ENCODE data around the gene MYO18B.

The MYO18B gene

DNA sequence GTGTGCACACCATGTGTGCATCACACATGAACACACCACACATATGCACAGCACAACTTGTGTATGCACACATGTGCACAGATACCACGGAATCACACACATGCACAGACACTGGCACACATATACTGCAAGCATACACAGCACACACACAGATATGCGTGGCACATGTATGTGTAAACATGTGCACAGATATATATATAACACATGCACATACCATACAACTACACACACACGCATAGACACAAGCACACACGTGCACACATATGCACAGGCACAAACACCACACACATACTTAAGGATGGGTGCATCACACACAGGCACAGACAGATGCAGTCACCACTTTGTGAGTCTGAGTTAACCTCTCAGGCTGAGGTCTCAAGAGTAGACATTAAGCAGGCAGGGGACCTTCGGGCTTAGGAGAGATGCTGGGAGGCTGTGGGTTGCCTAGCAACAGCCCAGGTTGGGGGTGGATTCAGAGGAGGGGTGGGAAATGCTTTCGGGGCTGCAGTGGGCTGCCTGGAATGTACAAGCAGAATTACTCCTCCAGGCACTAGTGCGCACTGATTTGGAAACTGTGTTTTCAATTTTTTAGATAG is 82.9 kb downstream of the MYO18B start:
- no peak overlapping the region for H2BK5ac ChIP-seq (ENCODE audit: low read length)
- H4K8ac ChIP-seq (ENCODE audit: low read depth, low read length), result no peak overlapping the region
- H3K9me3 ChIP-seq (replicated peaks in 1 of 2; ENCODE audit: control insufficient read depth in 2 of 2, insufficient read depth in 1 of 2, low read depth in 1 of 2, low read length in 2 of 2), result peaks cover 0 to 6% of the 10 kb centered on the region in 2 donors
- no peak overlapping the region for H3K4me3 ChIP-seq (ENCODE audit: low read length in 2 of 2)
- H3K4ac ChIP-seq (ENCODE audit: low read length), result no peak overlapping the region
- H3K4me1 ChIP-seq (ENCODE audit: control insufficient read depth in 2 of 2, insufficient read depth in 1 of 2, low read depth in 1 of 2, low read length in 2 of 2), result peaks cover 3 to 9% of the 10 kb centered on the region in 2 donors
- peak; percentile 64 for DNase-seq (ENCODE audit: low spot score)
- no peak overlapping the region for H4K91ac ChIP-seq (ENCODE audit: low read depth, low read length, poor library complexity)
- no peak overlapping the region for H3K23ac ChIP-seq (ENCODE audit: low read depth, low read length, poor library complexity)
- no peak overlapping the region for H2BK120ac ChIP-seq (ENCODE audit: low read depth, low read length)
- no peak overlapping the region for H3K4me2 ChIP-seq (ENCODE audit: insufficient read depth, low read length, poor library complexity, severe bottlenecking)
- no peak overlapping the region for H2AK5ac ChIP-seq (ENCODE audit: low read depth, low read length)
- no peak overlapping the region for H2AFZ ChIP-seq (ENCODE audit: low read length)
- no peak overlapping the region for H3K14ac ChIP-seq (ENCODE audit: low read length)
- H3K9ac ChIP-seq (ENCODE audit: low read depth, low read length, poor library complexity), result no peak overlapping the region
- H3K18ac ChIP-seq (ENCODE audit: low read length), result no peak overlapping the region
- H3K79me1 ChIP-seq (ENCODE audit: low read depth, low read length), result no peaks in the 10 kb centered on the region
- H3K27me3 ChIP-seq (ENCODE audit: control insufficient read depth in 3 of 3, insufficient read depth in 3 of 3, low read depth in 1 of 3, low read length in 3 of 3), result peaks cover 0 to 2% (median 0%) of the 10 kb centered on the region in 3 experiments
- no peak overlapping the region for H2BK15ac ChIP-seq (ENCODE audit: low read length)
- no CpG with 5 or more reads among the region's 7 CpGs for WGBS, 2 donors (ENCODE audit: extremely low coverage in 2 of 2, insufficient read length in 2 of 2, insufficient replicate concordance in 1 of 2)
- H3K36me3 ChIP-seq (replicated peaks in 1 of 2; ENCODE audit: control insufficient read depth in 2 of 2, insufficient read depth in 2 of 2, low read length in 2 of 2), result no peaks in the 10 kb centered on the region
- no peak overlapping the region for H3K27ac ChIP-seq (replicated peaks; ENCODE audit: low read length)
- H2BK12ac ChIP-seq (ENCODE audit: low read length), result no peak overlapping the region

DNA sequence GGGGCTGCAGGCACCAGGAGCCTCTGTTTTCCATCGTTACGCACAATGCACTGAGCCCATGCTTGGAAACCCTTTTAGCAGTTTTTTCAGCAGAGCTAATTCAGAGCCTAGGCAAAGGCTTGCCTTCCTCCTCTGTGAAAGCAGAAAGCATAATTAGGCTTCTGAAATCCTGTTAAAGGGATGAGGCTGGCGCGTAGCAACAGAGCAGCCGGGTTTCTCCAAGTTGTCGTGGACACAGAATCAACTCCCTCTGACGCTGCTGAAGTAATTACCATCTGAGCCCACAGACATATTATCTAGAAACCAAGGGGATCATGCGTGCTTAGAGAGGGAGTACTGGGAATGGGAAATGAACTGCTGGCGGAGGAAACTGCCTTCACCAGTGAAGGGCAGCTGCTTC is 85.4 kb downstream of the MYO18B start:
- H3K27ac ChIP-seq (replicated peaks; ENCODE audit: low read length), result no peak overlapping the region
- H2AK5ac ChIP-seq (ENCODE audit: low read depth, low read length), result no peak overlapping the region
- H2BK15ac ChIP-seq (ENCODE audit: low read length), result no peak overlapping the region
- H4K91ac ChIP-seq (ENCODE audit: low read depth, low read length, poor library complexity), result no peak overlapping the region
- peak; percentile 8 for DNase-seq (ENCODE audit: low spot score)
- no peaks in the 10 kb centered on the region for H3K36me3 ChIP-seq (replicated peaks in 1 of 2; ENCODE audit: control insufficient read depth in 2 of 2, insufficient read depth in 2 of 2, low read length in 2 of 2)
- peaks cover 0 to 2% (median 0%) of the 10 kb centered on the region in 3 experiments for H3K27me3 ChIP-seq (ENCODE audit: control insufficient read depth in 3 of 3, insufficient read depth in 3 of 3, low read depth in 1 of 3, low read length in 3 of 3)
- H3K9me3 ChIP-seq (replicated peaks in 1 of 2; ENCODE audit: control insufficient read depth in 2 of 2, insufficient read depth in 1 of 2, low read depth in 1 of 2, low read length in 2 of 2), result peaks cover 0 to 5% of the 10 kb centered on the region in 2 donors
- H2BK120ac ChIP-seq (ENCODE audit: low read depth, low read length), result no peak overlapping the region
- WGBS, 2 donors (ENCODE audit: extremely low coverage in 2 of 2, insufficient read length in 2 of 2, insufficient replicate concordance in 1 of 2), result no CpG with 5 or more reads among the region's 9 CpGs
- no peak overlapping the region for H3K14ac ChIP-seq (ENCODE audit: low read length)
- no peaks in the 10 kb centered on the region for H3K79me1 ChIP-seq (ENCODE audit: low read depth, low read length)
- H4K8ac ChIP-seq (ENCODE audit: low read depth, low read length), result no peak overlapping the region
- no peak overlapping the region for H2BK12ac ChIP-seq (ENCODE audit: low read length)
- no peak overlapping the region for H3K4ac ChIP-seq (ENCODE audit: low read length)
- H3K9ac ChIP-seq (ENCODE audit: low read depth, low read length, poor library complexity), result no peak overlapping the region
- H3K4me1 ChIP-seq (ENCODE audit: control insufficient read depth in 2 of 2, insufficient read depth in 1 of 2, low read depth in 1 of 2, low read length in 2 of 2), result peaks cover 3 to 9% of the 10 kb centered on the region in 2 donors
- H3K4me2 ChIP-seq (ENCODE audit: insufficient read depth, low read length, poor library complexity, severe bottlenecking), result no peak overlapping the region
- H2BK5ac ChIP-seq (ENCODE audit: low read length), result no peak overlapping the region
- H2AFZ ChIP-seq (ENCODE audit: low read length), result no peak overlapping the region
- H3K18ac ChIP-seq (ENCODE audit: low read length), result no peak overlapping the region
- no peak overlapping the region for H3K23ac ChIP-seq (ENCODE audit: low read depth, low read length, poor library complexity)
- no peak overlapping the region for H3K4me3 ChIP-seq (ENCODE audit: low read length in 2 of 2)

DNA sequence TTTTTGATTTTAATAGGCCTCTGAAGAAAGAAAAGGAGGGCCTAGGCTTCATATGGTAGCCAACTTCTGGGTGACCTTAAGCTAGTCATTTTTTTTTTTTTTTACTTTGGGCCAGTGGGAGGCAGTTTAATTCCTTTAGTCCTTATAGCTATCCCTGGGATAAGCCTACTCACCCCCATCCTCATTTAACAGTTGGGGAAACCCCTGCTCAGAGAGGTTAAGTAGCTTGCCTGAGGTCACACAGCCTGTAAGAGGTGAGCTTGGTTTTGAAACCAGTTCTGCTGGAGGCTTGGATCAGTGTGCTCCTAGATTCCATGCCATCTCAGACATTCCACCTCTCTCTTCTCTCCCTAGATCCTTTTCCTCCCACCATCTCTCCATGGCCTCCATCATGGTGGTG is 86.4 kb downstream of the MYO18B start:
- Histone ChIP-seq H3K14ac (ENCODE audit: low read length) (no peak overlapping the region), H3K9me3 (replicated peaks in 1 of 2; ENCODE audit: control insufficient read depth in 2 of 2, insufficient read depth in 1 of 2, low read depth in 1 of 2, low read length in 2 of 2) (peaks cover 0 to 4% of the 10 kb centered on the region in 2 donors), H2BK5ac (ENCODE audit: low read length) (no peak overlapping the region), H3K18ac (ENCODE audit: low read length) (peak overlapping the region; percentile 66), H3K9ac (ENCODE audit: low read depth, low read length, poor library complexity) (no peak overlapping the region), H3K4me3 (ENCODE audit: low read length in 2 of 2) (no peak overlapping the region), H3K4ac (ENCODE audit: low read length) (no peak overlapping the region), H2BK12ac (ENCODE audit: low read length) (no peak overlapping the region), H4K8ac (ENCODE audit: low read depth, low read length) (no peak overlapping the region), H4K91ac (ENCODE audit: low read depth, low read length, poor library complexity) (no peak overlapping the region), H2BK120ac (ENCODE audit: low read depth, low read length) (no peak overlapping the region), H3K36me3 (replicated peaks in 1 of 2; ENCODE audit: control insufficient read depth in 2 of 2, insufficient read depth in 2 of 2, low read length in 2 of 2) (no peaks in the 10 kb centered on the region), H3K4me1 (ENCODE audit: control insufficient read depth in 2 of 2, insufficient read depth in 1 of 2, low read depth in 1 of 2, low read length in 2 of 2) (peaks cover 3 to 9% of the 10 kb centered on the region in 2 donors), H3K79me1 (ENCODE audit: low read depth, low read length) (no peaks in the 10 kb centered on the region), H3K27me3 (ENCODE audit: control insufficient read depth in 3 of 3, insufficient read depth in 3 of 3, low read depth in 1 of 3, low read length in 3 of 3) (peaks cover 0 to 2% (median 0%) of the 10 kb centered on the region in 3 experiments), H2AK5ac (ENCODE audit: low read depth, low read length) (peak overlapping the region; percentile 30), H3K27ac (replicated peaks; ENCODE audit: low read length) (no peak overlapping the region), H3K23ac (ENCODE audit: low read depth, low read length, poor library complexity) (no peak overlapping the region), H2BK15ac (ENCODE audit: low read length) (no peak overlapping the region), H3K4me2 (ENCODE audit: insufficient read depth, low read length, poor library complexity, severe bottlenecking) (no peak overlapping the region), H2AFZ (ENCODE audit: low read length) (no peak overlapping the region)
- no peak for DNase-seq (ENCODE audit: low spot score)

DNA sequence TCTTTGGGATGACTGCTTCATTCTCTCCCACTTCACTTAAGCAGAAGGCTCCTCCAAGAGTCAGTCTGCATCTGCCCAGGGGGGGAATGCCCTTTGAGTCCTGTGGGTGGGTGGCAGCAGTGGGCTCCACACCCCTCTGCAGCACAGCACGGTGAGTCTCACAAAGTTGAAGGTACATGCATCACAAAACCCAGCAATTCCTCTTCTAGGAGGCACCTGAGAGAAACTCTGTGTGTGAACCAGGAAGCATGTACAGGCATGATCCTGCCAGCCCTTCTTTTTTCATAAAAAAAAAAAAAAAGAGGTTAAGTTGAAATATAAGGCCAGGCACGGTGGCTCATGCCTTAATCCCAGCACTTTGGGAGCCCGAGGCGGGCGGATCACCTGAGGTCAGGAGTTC is 87.2 kb downstream of the MYO18B start:
- DNase-seq (ENCODE audit: low spot score), result no peak
- Histone ChIP-seq H3K23ac (ENCODE audit: low read depth, low read length, poor library complexity) (no peak overlapping the region), H3K4me2 (ENCODE audit: insufficient read depth, low read length, poor library complexity, severe bottlenecking) (no peak overlapping the region), H3K9ac (ENCODE audit: low read depth, low read length, poor library complexity) (no peak overlapping the region), H3K4me1 (ENCODE audit: control insufficient read depth in 2 of 2, insufficient read depth in 1 of 2, low read depth in 1 of 2, low read length in 2 of 2) (peaks cover 3 to 9% of the 10 kb centered on the region in 2 donors), H3K79me1 (ENCODE audit: low read depth, low read length) (no peaks in the 10 kb centered on the region), H3K9me3 (replicated peaks in 1 of 2; ENCODE audit: control insufficient read depth in 2 of 2, insufficient read depth in 1 of 2, low read depth in 1 of 2, low read length in 2 of 2) (peaks cover 0 to 4% of the 10 kb centered on the region in 2 donors), H2AK5ac (ENCODE audit: low read depth, low read length) (peak overlapping the region; percentile 30), H4K91ac (ENCODE audit: low read depth, low read length, poor library complexity) (no peak overlapping the region), H4K8ac (ENCODE audit: low read depth, low read length) (no peak overlapping the region), H3K36me3 (replicated peaks in 1 of 2; ENCODE audit: control insufficient read depth in 2 of 2, insufficient read depth in 2 of 2, low read length in 2 of 2) (no peaks in the 10 kb centered on the region), H2BK120ac (ENCODE audit: low read depth, low read length) (peak overlapping the region; percentile 52), H3K14ac (ENCODE audit: low read length) (no peak overlapping the region), H3K4ac (ENCODE audit: low read length) (no peak overlapping the region), H3K4me3 (ENCODE audit: low read length in 2 of 2) (no peak overlapping the region), H3K27me3 (ENCODE audit: control insufficient read depth in 3 of 3, insufficient read depth in 3 of 3, low read depth in 1 of 3, low read length in 3 of 3) (peaks cover 0 to 2% (median 0%) of the 10 kb centered on the region in 3 experiments), H2AFZ (ENCODE audit: low read length) (no peak overlapping the region), H2BK12ac (ENCODE audit: low read length) (no peak overlapping the region), H3K18ac (ENCODE audit: low read length) (no peak overlapping the region), H2BK15ac (ENCODE audit: low read length) (no peak overlapping the region), H2BK5ac (ENCODE audit: low read length) (no peak overlapping the region), H3K27ac (replicated peaks; ENCODE audit: low read length) (no peak overlapping the region)
- WGBS, 2 donors (ENCODE audit: extremely low coverage in 2 of 2, insufficient read length in 2 of 2, insufficient replicate concordance in 1 of 2), result no CpG with 5 or more reads among the region's 5 CpGs

Data from neuronal stem cell (in vitro differentiated cells).